Activated T-cell treated with anti-CD3 and anti-CD28 coated beads for 4 hours (primary cell): ENCODE results near the gene LMBR1.
"Not testable (repeated sequence)": the region's sequence is repeated elsewhere in the genome, so short reads cannot be mapped to it uniquely, and the experiment has no call there.

Experiments
- DNase-seq: peaks from one replicate; pipeline ENCODE4 v3.0.0-alpha.2; 2020

The LMBR1 gene

DNA sequence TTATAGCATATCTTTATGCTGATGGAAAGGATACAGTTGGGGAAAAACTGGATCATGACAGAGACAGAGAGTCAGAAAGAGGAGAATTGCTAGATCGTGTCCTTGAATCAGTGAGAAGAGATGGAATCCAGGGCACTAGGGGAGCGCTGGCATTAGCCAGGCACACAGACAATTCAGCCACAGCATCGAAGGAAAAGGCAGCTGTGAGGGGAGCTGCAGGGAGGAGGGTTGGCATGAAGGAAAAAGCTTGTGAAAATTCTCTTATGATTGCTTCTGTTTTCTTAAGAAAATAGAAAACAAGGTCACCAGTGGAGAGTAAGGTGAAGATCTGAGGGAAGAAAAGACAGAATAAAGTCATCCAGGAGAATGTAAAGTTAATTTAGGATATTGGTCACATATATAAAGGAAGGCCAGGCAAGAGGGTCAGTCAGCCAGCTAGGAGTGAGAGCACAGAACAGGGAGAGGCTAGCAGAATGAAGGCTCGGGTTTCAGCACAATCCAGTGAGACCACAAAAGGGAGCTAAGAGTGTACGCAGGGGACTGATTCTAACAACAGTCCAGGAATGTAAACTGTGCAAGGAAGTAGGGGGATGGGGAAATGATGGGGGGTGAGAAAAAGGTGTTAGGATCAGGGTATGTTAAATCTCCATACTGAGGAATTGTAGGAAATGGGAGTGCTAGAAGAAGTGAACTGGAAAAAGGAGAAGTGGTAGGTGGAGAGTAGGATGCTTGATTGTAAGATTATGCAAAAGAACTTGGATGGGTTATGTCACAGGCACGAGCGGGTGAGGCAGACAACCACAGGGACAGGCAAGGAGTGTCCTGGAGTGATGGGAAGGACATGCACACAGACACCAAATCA, 140.4 kb downstream of the LMBR1 start:
- DNase-seq, result no peak

- no peak for DNase-seq
Observed at GRCh38 chr7:156751319-156751718, 141.7 kb downstream of the LMBR1 start.

- DNase-seq, result no peak
Observed at GRCh38 chr7:156747718-156748117, 145.3 kb downstream of the LMBR1 start.

DNA sequence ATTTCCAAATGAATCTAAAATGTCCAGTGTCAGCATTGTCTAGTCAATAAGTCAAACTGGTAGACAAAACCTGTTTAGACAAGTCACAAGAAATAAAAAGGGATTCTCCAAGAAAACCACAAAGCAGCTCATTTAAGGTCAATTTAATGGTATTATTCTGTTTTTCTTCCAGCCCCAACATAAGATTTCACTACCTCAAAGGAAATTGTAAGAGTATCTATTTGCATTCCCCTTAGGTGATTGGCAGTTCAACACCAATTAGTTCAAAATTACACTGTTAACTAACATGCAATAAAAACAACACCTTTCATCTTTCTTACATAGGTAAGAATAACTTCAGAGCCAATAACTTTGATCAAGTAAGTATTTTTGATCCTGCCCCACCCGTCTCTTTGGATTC, 146.1 kb downstream of the LMBR1 start:
- DNase-seq, result no peak

- no peak for DNase-seq
Observed at GRCh38 chr7:156739596-156739995, 153.4 kb downstream of the LMBR1 start.

- no peak for DNase-seq
Observed at GRCh38 chr7:156735851-156736250, 157.1 kb downstream of the LMBR1 start.

DNA sequence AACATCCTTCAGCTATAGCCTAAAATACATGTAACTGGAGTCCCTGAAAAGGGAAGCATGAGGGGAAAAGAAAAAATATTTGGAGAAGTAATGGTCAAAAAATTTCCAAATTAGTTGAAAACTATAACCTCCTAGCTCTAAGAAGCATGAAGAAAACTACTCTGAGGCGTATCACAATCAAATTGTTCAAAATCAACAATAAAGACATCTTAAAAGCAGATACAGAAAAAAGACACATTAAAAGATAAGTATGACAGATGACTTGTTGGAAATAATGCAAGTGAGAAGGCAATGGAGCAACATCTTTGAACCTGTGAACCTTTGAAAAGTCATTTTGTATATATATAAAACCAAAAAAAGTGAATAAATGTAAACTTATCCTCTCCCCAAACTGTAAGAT, 159.3 kb downstream of the LMBR1 start:
- no peak for DNase-seq

DNA sequence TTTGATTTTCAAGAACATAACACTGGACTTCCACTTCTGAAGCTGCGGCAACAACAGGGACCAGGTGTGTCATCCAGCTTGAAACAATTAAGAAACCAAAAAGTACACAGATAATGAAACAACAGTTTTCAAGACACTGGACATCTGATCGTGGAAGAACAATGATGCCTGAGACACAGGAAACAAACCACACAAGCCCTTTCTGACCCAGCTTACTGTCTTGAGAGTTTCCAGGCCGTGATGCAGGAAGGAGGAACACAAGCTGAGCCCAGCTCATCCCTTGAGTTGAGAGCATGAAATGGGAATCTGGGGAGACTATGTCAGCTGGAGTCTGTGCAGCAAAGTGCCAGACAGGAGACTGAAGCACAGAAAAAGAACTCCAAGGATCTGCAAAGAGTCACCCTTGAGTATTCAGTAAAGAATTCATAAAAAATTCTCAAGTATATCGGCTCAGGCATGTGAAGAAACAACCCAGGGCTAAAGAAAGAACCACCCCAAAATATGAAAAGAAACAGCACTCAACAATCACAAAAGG, 160.8 kb downstream of the LMBR1 start:
- no peak for DNase-seq

DNA sequence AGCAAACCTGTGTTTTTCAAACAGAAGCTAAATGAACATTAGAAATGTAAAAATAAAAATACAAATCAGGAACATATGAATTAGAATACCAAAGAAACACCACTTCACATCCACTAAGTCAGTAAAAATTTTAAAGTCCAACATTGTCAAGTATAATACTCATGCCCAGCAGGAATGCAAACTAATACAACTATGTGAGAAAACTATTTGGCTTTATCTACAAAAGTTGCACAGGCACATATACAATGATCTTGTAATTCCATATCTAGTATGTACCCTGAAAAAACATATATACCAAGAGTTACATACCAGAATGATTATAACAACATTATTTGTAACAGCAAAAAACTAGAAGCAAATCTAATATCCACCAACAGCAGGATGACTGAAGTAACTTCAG, 161.3 kb downstream of the LMBR1 start:
- no peak for DNase-seq

DNA sequence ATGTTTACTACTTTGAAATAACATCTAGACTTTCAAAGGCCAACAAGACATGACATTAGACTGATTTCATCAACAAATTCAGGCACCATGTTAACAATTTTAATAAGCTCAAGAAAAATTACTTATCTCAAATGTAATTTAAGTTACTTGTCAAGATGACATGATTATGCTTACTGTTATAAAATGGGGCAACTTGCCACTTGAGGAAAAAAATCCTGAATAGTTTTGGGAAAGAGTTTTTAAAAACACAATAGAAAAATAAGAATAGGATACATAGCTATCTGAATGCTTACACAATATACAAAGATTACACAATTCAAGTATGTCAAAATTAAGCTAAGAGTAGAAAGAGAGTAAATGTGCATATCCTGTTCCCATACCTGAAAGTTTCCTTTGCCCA, 167.0 kb downstream of the LMBR1 start:
- no peak for DNase-seq

DNA sequence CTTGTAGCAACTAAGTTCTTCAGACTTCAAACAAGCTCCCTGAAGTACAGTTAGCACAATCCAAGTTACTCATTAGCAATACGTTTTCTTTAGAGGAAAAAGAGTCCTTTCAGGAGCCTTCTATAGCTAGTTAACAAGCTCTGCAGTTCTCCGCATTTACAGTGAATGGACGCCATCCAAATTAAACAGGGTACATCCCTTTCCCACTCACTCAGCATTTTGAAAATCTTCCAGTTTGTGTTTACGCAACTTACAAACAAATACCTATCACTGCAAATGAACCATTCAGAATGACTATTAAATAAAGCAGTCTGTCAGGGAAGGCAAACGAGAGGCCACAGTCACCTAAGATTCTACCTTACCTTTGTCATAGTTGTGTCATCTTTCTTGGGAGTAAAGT, 167.9 kb downstream of the LMBR1 start:
- no peak for DNase-seq

DNA sequence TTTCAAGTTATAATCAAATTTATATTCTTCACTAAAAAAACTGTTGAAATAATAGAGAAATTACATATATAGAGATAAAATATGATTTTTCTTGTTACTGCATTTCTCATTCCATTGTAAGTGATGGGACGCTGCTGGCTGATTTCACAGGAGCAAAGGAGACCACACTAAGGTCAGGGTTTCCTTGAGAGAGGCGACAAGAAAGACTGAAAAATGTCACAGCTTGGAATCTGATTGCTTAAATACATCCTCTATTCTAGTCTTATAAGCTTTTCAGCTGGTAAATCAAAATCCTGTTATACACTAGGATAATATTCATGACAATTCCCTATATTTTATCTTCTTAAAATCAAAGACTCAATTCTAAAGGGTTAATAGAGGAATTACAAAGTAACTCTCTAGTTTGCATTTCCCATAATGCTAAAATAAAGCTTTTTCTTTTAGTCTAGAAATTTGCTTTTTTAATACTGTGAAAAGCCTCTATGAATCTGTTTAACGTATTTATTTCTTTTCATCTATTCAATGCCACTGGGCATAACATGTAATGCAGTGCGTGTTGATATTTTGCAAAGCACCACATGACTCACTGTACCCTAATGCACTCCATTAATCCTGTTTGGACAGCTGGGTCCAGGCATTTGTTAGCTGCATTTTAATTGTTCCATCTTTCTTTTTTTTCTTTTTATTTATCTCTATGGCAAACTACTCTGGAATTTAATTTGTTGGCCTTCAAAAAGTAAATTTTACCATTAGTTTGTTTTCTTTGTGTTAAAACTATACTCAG, 170.7 kb downstream of the LMBR1 start:
- DNase-seq, result no peak

- no peak for DNase-seq
Observed at GRCh38 chr7:156703773-156704482, 189.1 kb downstream of the LMBR1 start.

DNA sequence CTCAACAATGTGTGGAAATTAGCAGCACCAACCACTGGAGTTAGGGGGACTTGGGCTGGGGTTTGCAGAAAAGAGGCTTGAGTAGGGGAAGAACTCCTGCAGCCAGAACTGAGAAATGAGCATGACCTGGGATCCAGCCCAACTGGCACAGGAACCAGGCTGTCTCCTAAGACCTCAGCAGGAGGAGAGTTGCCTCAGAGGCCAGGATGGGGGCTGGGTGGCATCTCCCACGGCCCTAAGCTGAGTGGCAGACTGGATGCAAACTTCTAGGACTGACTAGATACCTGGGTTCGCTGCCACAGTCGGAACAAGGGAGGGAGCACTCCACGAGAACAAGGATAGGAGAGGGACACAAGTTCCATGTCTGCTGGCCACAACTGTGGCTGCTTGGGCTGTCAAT, 189.8 kb downstream of the LMBR1 start:
- DNase-seq, result no peak

GRCh38 chr7:156702399-156702798, 190.6 kb downstream of the LMBR1 start:
- DNase-seq, result no peak

GRCh38 chr7:156701787-156702186, 191.2 kb downstream of the LMBR1 start:
- not testable (repeated sequence) for DNase-seq

GRCh38 chr7:156698512-156698911, 194.5 kb downstream of the LMBR1 start:
- DNase-seq, result not testable (repeated sequence)

- DNase-seq, result not testable (repeated sequence)
Observed at GRCh38 chr7:156697283-156697682, 195.7 kb downstream of the LMBR1 start.

GRCh38 chr7:156693627-156694026, 199.4 kb downstream of the LMBR1 start:
- no peak for DNase-seq

DNA sequence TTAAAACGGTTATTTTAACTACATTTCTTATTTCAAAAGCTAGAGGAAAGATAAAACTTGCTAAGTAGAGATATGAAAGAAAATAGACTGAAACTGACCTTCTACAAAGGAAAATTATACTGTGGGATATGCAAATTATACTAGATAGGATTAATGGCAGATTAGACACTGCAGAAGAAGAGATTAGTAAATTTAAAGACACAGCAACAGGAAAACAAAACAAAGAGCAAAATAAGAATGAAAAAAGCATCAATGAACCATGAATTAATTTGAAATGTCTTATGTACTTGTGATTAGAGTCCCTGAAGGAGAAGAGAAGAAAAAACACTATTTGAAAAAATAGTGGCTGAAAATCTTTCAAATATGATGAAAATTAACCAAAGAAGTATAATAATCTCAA, 200.1 kb downstream of the LMBR1 start:
- no peak for DNase-seq

GRCh38 chr7:156691764-156692163, 201.2 kb downstream of the LMBR1 start:
- DNase-seq, result no peak

GRCh38 chr7:156684661-156685060, 208.3 kb downstream of the LMBR1 start:
- no peak for DNase-seq

DNA sequence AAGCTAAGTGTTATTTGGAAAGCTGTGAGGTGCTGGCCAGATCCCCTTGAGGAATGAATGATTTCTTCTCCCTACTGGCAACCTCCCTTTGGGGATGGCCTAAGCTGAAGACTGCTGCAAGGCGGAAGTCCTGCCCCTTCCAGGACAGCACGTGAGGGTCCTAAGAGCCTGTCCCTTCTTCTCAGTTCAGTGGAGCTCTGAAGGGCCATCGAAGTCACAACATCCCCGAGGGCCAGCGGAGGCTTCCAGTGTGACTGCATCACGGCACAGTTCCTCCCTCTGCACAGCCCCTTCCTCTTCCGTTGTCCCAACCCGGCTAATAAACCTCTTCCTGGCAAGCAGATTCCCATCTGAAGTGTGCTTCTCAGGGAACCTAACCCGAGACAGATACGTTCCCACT, 208.7 kb downstream of the LMBR1 start:
- no peak for DNase-seq
